Activated T-cell treated with anti-CD3 and anti-CD28 coated beads, Interleukin-2, amount 50 U/mL, for 24 hours (primary cell): ENCODE measurements around the gene PALM.
"Not testable (repeated sequence)": the region's sequence is repeated elsewhere in the genome, so short reads cannot be mapped to it uniquely, and the experiment has no call there.

ENCODE experiments used
- DNase-seq: peaks from one replicate; pipeline ENCODE4 v3.0.0-alpha.2; 2020
- H3K27ac Mint-ChIP-seq: 2 replicates; pipeline ENCODE4 v1.8.0; 2020; ENCODE audit warnings: mild to moderate bottlenecking, mixed read lengths
- H3K27me3 Mint-ChIP-seq: 2 replicates; pipeline ENCODE4 v1.8.0; 2020; ENCODE audit warnings: mixed read lengths
- H3K36me3 Mint-ChIP-seq: 2 replicates; pipeline ENCODE4 v1.8.0; 2020; ENCODE audit warnings: low read depth, mixed read lengths
- H3K4me1 Mint-ChIP-seq: 2 replicates; pipeline ENCODE4 v1.8.0; 2020; ENCODE audit warnings: low read depth, mixed read lengths
- H3K4me3 Mint-ChIP-seq: 2 replicates; pipeline ENCODE4 v1.8.0; 2020; ENCODE audit warnings: mild to moderate bottlenecking, moderate library complexity, mixed read lengths
- H3K9me3 Mint-ChIP-seq: 2 replicates; pipeline ENCODE4 v1.8.0; 2020; ENCODE audit warnings: mixed read lengths

PALM gene

GRCh38 chr19:687569-688166 lies 21.1 kb upstream of the PALM start:
- Mint-ChIP-seq H3K4me3 (no peak overlapping the region), H3K27me3 (no peaks in the 10 kb centered on the region), H3K9me3 (no peaks in the 10 kb centered on the region), H3K4me1 (no peaks in the 10 kb centered on the region), H3K36me3 (no peaks in the 10 kb centered on the region), H3K27ac (no peak overlapping the region)
- no peak for DNase-seq

- Mint-ChIP-seq H3K27ac (no peak overlapping the region), H3K27me3 (no peaks in the 10 kb centered on the region), H3K4me1 (no peaks in the 10 kb centered on the region), H3K36me3 (no peaks in the 10 kb centered on the region), H3K9me3 (no peaks in the 10 kb centered on the region), H3K4me3 (no peak overlapping the region)
- DNase-seq = no peak
Observed at GRCh38 chr19:688214-688613, 20.5 kb upstream of the PALM start.

DNA sequence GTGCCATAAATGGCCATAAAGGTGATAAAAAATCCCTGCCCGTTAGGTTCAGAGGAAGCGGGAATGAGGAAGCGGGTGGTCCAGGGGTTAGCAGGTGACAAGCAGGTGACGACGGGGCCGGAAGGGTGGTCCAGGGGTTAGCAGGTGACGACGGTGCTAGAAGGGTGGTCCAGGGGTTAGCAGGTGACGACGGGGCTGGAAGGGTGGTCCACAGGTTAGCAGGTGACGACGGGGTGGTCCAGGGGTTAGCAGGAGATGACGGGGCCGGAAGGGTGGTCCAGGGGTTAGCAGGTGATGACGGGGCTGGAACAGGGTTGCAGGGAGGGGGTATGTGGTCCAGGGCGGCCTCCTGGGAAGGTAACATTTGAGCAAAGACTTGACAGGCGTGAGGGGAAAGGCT lies 19.7 kb upstream of the PALM start:
- no peaks in the 10 kb centered on the region for H3K9me3 Mint-ChIP-seq
- H3K4me1 Mint-ChIP-seq = no peaks in the 10 kb centered on the region
- H3K27ac Mint-ChIP-seq = no peak overlapping the region
- H3K27me3 Mint-ChIP-seq = no peaks in the 10 kb centered on the region
- no peak for DNase-seq
- no peak overlapping the region for H3K4me3 Mint-ChIP-seq
- H3K36me3 Mint-ChIP-seq = no peaks in the 10 kb centered on the region

GRCh38 chr19:690203-690602 lies 18.5 kb upstream of the PALM start:
- no peak overlapping the region for H3K27ac Mint-ChIP-seq
- no peaks in the 10 kb centered on the region for H3K9me3 Mint-ChIP-seq
- H3K4me3 Mint-ChIP-seq = no peak overlapping the region
- H3K27me3 Mint-ChIP-seq = peaks cover 8% of the 10 kb centered on the region
- no peaks in the 10 kb centered on the region for H3K36me3 Mint-ChIP-seq
- DNase-seq = no peak
- peaks cover 2% of the 10 kb centered on the region for H3K4me1 Mint-ChIP-seq

DNA sequence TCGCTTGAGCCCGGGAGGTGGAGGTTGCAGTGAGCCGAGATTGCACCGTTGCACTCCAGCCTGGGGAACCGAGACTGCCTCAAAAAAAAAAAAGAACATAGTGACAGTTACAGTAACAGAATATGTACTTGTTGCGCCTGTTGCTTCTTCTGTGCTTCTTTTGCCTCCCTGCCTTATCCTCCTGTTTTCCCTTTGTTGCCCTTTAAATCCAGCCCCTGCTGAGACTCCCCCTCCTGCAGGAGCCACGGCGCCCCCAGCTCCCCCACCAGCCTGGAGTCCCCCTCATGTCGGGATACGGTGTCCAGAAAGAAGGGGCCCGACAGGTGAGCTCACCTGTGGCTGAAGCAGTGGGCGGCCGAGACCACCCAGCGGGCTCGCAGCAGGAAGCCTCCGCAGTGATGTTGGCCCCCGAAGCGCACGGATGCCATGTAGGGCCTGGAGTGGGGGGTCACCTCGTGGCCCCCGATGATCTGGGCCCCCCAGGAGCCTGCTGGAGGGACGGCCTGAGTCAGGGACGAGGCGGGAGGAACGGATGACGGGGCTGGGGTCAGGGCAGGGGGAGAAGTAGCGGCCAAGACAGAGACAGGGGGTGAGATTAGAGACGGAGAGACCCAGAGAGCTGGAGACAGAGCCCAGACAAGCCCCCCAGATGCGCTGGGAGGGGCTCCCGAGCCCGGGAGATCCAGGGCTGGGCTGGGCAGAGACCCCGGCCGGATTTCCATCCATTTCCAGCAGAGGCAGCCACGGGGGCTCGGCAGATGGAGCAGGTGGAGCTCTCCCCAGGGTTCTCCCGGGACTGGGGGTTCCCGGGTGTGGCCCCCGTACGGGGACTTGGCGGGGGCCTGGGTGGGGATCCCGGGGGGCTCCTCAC lies 14.0 kb upstream of the PALM start:
- H3K36me3 Mint-ChIP-seq = no peaks in the 10 kb centered on the region
- no peak overlapping the region for H3K4me3 Mint-ChIP-seq

GRCh38 chr19:695352-695949 lies 13.3 kb upstream of the PALM start, which contains the start of gene PRSS57:
Gene PRSS57 (minus strand): TSS chr19:695452. CDS start chr19:695430, 22 bp downstream.
- Mint-ChIP-seq H3K4me3 (no peak within 1 kb of the TSS), H3K9me3 (no peaks in the 10 kb centered on the region), H3K4me1 (peaks cover 4% of the 10 kb centered on the region), H3K27ac (no peak within 1 kb of the TSS), H3K36me3 (no peaks in the 10 kb centered on the region), H3K27me3 (peaks cover 35% of the 10 kb centered on the region)
- DNase-seq = no peak

More for the DNA sequence above, 14.0 kb upstream of the PALM start:
- H3K4me1 Mint-ChIP-seq = peaks cover 4% of the 10 kb centered on the region
- DNase-seq = no peak
- H3K27ac Mint-ChIP-seq = no peak overlapping the region
- H3K9me3 Mint-ChIP-seq = no peaks in the 10 kb centered on the region
- peaks cover 35% of the 10 kb centered on the region for H3K27me3 Mint-ChIP-seq

DNA sequence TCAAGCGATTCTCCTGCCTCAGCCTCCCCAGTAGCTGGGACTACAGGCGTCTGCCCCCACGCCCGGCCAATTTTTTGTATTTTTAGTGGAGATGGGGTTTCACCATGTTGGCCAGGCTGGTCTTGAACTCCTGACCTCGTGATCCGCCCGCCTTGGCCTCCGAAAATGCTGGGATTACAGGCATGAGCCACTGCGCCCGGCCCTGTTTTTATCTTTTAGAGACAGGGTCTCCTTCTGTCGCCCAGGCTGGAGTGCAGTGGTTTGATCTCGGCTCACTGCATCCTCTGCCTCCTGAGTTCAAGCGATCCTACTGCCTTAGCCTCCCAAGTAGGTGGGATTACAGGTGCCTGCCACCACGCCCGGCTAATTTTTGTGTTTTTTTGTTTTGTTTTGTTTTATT lies 10.2 kb upstream of the PALM start:
- peaks cover 46% of the 10 kb centered on the region for H3K27me3 Mint-ChIP-seq
- not testable (repeated sequence) for H3K27ac Mint-ChIP-seq, H3K9me3 Mint-ChIP-seq, H3K4me1 Mint-ChIP-seq, DNase-seq, H3K4me3 Mint-ChIP-seq, H3K36me3 Mint-ChIP-seq

- not testable (repeated sequence) for H3K4me1 Mint-ChIP-seq, H3K4me3 Mint-ChIP-seq, H3K9me3 Mint-ChIP-seq, H3K36me3 Mint-ChIP-seq, DNase-seq, H3K27ac Mint-ChIP-seq
- peaks cover 47% of the 10 kb centered on the region for H3K27me3 Mint-ChIP-seq
Observed at GRCh38 chr19:699885-700284, 8.8 kb upstream of the PALM start.

DNA sequence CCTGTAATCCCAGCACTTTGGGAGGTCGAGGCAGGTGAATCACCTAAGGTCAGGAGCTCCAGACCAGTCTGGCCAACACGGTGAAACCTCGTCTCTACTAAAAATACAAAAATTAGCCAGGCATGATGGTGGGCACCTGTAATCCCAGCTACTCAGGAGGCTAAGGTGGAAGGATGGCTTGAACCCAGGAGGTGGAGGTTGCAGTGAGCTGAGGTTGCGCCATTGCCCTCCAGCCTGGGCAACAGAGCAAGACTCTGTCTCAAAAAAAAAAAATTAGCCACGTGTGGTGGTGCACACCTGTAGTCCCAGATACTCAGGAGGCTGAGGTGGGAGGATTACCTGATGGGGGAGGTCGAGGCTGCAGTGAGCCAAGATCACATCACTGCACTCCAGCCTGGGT lies 5.9 kb upstream of the PALM start:
- H3K36me3 Mint-ChIP-seq, DNase-seq, H3K9me3 Mint-ChIP-seq, H3K27ac Mint-ChIP-seq, H3K4me3 Mint-ChIP-seq, H3K4me1 Mint-ChIP-seq: not testable (repeated sequence)
- peaks cover 50% of the 10 kb centered on the region for H3K27me3 Mint-ChIP-seq

- Mint-ChIP-seq H3K9me3 (no peaks in the 10 kb centered on the region), H3K4me1 (peaks cover 4% of the 10 kb centered on the region), H3K36me3 (no peaks in the 10 kb centered on the region), H3K27ac (no peak overlapping the region), H3K27me3 (peaks cover 50% of the 10 kb centered on the region), H3K4me3 (no peak overlapping the region)
- DNase-seq = no peak
Observed at GRCh38 chr19:703329-703650, 5.4 kb upstream of the PALM start.

DNA sequence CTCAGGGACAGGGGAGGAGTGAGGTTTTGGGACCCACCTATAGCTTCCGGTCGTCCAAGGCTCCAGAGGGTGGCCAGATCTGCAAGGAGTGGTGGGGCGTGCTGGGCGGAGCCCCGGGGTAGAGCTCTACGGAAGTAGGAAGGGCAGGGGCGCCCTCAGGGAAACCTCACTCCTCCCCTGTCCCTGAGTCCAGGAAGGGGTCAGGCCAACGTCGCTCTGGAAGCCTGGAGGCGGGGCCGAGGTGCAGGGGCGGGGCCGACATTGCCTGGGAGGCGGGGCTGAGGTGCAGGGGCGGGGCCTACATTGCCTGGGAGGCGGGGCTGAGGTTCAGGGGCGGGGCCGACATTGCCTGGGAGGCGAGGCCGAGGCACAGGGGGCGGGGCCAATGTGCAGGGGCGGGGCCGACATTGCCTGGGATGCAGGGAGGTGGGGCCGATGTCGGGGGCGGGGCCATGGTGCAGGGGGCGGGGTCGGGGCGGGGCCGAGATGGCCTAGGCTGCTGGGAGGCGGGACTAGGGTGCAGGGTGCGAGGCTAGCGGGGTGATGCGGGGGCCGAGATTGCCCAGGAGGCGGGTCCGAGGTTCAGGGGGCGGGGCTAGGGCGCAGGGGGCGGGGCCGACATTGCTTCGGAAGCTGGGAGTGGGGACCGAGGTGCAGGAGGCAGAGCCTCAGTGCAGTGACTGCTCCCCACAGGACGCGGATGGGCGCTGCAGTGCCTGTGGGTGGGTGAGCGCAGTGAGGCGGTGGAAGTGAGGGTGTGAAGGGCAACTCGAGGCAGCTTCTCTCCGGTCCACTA lies 4.9 kb upstream of the PALM start:
- Mint-ChIP-seq H3K4me3 (no peak overlapping the region), H3K36me3 (no peaks in the 10 kb centered on the region), H3K27ac (no peak overlapping the region), H3K4me1 (peaks cover 4% of the 10 kb centered on the region), H3K9me3 (no peaks in the 10 kb centered on the region), H3K27me3 (peaks cover 47% of the 10 kb centered on the region)
- peak; percentile 71 for DNase-seq

DNA sequence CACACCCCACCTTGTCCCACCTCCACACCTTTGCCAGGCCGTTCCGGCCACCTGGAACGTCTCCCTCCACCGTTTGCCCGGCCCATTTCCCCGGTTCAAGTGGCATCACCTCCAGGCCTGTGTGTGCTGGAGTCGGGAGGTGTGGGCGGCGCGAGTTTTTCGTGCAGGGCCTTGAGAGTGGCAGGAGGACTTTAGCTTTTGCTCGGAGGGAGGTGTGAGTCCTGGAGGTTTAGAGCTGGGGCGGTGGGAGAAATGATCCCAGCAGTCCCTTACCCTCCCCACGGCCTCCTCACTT lies 4.3 kb upstream of the PALM start:
- H3K4me3 Mint-ChIP-seq = no peak overlapping the region
- DNase-seq = no peak
- peaks cover 4% of the 10 kb centered on the region for H3K4me1 Mint-ChIP-seq
- no peak overlapping the region for H3K27ac Mint-ChIP-seq
- no peaks in the 10 kb centered on the region for H3K36me3 Mint-ChIP-seq
- H3K9me3 Mint-ChIP-seq = no peaks in the 10 kb centered on the region
- H3K27me3 Mint-ChIP-seq = peaks cover 44% of the 10 kb centered on the region

GRCh38 chr19:709196-709964 lies 645 bp downstream of the PALM start:
- Mint-ChIP-seq H3K27me3 (peaks cover 48% of the 10 kb centered on the region), H3K4me1 (peaks cover under 1% of the 10 kb centered on the region), H3K36me3 (no peaks in the 10 kb centered on the region), H3K9me3 (no peaks in the 10 kb centered on the region), H3K4me3 (no peak overlapping the region), H3K27ac (no peak overlapping the region)
- DNase-seq = no peak

- no peak for DNase-seq
- Mint-ChIP-seq H3K27me3 (peaks cover 44% of the 10 kb centered on the region), H3K4me1 (no peaks in the 10 kb centered on the region), H3K36me3 (no peaks in the 10 kb centered on the region), H3K4me3 (no peak overlapping the region), H3K27ac (no peak overlapping the region), H3K9me3 (no peaks in the 10 kb centered on the region)
Observed at GRCh38 chr19:709965-710571, 1.3 kb downstream of the PALM start.
